Nephron (organoid): ENCODE results near the gene NPIPB2.
"Not testable (repeated sequence)": the region's sequence is repeated elsewhere in the genome, so short reads cannot be mapped to it uniquely, and the experiment has no call there.

ENCODE experiments used
- H3K27ac Mint-ChIP-seq, 3 experiments: 2 replicates each; pipeline ENCODE4 v1.8.0; 2020; ENCODE audit warnings: mixed read lengths in 3 of 3, mild to moderate bottlenecking in 2 of 3, moderate library complexity in 1 of 3
- H3K27me3 Mint-ChIP-seq: 2 replicates; pipeline ENCODE4 v1.8.0; 2021; ENCODE audit warnings: low read depth, mild to moderate bottlenecking, moderate library complexity, mixed read lengths
- H3K36me3 Mint-ChIP-seq: 2 replicates; pipeline ENCODE4 v1.8.0; 2020; ENCODE audit warnings: low read depth, mixed read lengths
- H3K4me1 Mint-ChIP-seq: 2 replicates; pipeline ENCODE4 v1.8.0; 2020; ENCODE audit warnings: mixed read lengths
- H3K4me3 Mint-ChIP-seq, 3 experiments: 2 replicates each; pipeline ENCODE4 v1.8.0; 2020; ENCODE audit warnings: mild to moderate bottlenecking in 3 of 3, mixed read lengths in 3 of 3, moderate library complexity in 2 of 3
- H3K9me3 Mint-ChIP-seq: 2 replicates; pipeline ENCODE4 v1.8.0; 2020; ENCODE audit warnings: mixed read lengths
- TF ChIP-seq, protein P1 (sequence below), 3 experiments: fragments of 200-600 bp; sonication (generic); IDR thresholded peaks; one replicate each; pipeline ENCODE4 v1.5.0; 2021; ENCODE audit warnings: antibody characterized with exemption in 3 of 3; ENCODE audit not compliant: unreplicated experiment in 3 of 3

Gene NPIPB2

DNA sequence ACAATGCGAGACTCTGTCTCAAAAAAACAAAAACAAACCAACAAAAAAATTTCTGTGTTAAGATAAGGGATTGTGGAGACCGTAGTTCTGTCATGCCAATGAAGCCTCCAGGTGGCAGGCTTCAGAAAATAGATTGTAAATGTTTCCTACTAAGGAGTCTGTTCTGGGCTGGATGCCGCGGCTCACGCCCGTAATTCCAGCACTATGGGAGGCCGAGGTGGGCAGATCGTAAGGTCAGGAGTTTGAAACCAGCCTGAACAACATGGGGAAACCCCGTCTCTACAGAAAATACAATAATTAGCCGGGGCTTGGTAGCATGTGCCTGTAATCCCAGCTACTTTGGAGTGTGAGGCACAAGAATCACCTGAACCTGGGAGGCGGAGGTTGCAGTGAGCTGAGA, 30.3 kb upstream of the NPIPB2 start:
- peaks cover 14% of the 10 kb centered on the region for H3K36me3 Mint-ChIP-seq
- H3K4me1 Mint-ChIP-seq, result peaks cover 10% of the 10 kb centered on the region
- peak overlapping the region in 1 of 3 experiments; percentile 63 for H3K27ac Mint-ChIP-seq
- H3K27me3 Mint-ChIP-seq, result no peaks in the 10 kb centered on the region
- H3K9me3 Mint-ChIP-seq, result no peaks in the 10 kb centered on the region
- TF ChIP-seq, protein P1, sequence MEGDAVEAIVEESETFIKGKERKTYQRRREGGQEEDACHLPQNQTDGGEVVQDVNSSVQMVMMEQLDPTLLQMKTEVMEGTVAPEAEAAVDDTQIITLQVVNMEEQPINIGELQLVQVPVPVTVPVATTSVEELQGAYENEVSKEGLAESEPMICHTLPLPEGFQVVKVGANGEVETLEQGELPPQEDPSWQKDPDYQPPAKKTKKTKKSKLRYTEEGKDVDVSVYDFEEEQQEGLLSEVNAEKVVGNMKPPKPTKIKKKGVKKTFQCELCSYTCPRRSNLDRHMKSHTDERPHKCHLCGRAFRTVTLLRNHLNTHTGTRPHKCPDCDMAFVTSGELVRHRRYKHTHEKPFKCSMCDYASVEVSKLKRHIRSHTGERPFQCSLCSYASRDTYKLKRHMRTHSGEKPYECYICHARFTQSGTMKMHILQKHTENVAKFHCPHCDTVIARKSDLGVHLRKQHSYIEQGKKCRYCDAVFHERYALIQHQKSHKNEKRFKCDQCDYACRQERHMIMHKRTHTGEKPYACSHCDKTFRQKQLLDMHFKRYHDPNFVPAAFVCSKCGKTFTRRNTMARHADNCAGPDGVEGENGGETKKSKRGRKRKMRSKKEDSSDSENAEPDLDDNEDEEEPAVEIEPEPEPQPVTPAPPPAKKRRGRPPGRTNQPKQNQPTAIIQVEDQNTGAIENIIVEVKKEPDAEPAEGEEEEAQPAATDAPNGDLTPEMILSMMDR (IDR thresholded peaks at IDR 0.05; ENCODE audit: unreplicated experiment in 3 of 3), result peak in 1 of 3 experiments; percentile 34
- H3K4me3 Mint-ChIP-seq, result peak overlapping the region; percentile 64 to 79 (median 72)

DNA sequence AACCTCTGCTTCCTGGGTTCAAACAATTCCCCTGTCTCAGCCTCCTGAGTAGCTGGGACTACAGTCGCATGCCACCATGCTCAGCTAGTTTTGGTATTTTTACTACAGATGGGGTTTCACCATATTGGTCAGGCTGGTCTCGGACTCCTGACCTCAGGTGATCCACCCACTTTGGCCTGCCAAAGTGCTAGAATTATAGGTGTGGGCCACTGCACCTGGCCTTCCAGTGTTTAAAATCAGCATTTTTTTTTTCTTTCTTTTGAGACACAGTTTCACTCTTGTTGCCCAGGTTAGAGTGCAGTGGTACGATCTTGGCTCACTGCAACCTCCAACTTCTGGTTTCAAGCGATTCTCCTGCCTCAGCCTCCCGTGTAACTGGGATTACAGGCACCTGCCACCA, 28.4 kb upstream of the NPIPB2 start:
- H3K27ac Mint-ChIP-seq, H3K36me3 Mint-ChIP-seq, H3K9me3 Mint-ChIP-seq, H3K4me3 Mint-ChIP-seq, H3K27me3 Mint-ChIP-seq, H3K4me1 Mint-ChIP-seq: not testable (repeated sequence)

DNA sequence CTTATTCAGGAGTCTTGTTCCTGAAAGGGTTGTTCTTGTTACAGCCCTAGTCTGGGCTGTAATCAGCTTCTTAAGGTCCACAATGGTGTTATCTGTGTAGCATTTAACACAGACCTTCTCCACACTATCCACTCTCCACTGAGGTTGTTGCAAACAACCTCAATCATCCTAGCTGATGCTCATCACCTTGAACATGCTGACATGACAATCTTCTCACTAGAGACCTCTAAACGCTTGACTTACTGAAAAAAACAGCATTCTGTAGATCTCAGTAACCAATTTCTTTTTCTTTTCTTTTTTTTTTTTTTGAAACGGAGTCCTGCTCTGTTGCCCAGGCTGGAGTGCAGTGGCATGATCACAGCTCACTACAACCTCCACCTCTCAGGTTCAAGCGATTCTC, 26.7 kb upstream of the NPIPB2 start:
- no peak overlapping the region for H3K4me3 Mint-ChIP-seq
- H3K27me3 Mint-ChIP-seq, result no peaks in the 10 kb centered on the region
- H3K9me3 Mint-ChIP-seq, result no peaks in the 10 kb centered on the region
- TF ChIP-seq, protein P1 (IDR thresholded peaks at IDR 0.05; ENCODE audit: unreplicated experiment in 3 of 3), result no peak
- no peaks in the 10 kb centered on the region for H3K4me1 Mint-ChIP-seq
- H3K27ac Mint-ChIP-seq, result no peak overlapping the region
- peaks cover 5% of the 10 kb centered on the region for H3K36me3 Mint-ChIP-seq

DNA sequence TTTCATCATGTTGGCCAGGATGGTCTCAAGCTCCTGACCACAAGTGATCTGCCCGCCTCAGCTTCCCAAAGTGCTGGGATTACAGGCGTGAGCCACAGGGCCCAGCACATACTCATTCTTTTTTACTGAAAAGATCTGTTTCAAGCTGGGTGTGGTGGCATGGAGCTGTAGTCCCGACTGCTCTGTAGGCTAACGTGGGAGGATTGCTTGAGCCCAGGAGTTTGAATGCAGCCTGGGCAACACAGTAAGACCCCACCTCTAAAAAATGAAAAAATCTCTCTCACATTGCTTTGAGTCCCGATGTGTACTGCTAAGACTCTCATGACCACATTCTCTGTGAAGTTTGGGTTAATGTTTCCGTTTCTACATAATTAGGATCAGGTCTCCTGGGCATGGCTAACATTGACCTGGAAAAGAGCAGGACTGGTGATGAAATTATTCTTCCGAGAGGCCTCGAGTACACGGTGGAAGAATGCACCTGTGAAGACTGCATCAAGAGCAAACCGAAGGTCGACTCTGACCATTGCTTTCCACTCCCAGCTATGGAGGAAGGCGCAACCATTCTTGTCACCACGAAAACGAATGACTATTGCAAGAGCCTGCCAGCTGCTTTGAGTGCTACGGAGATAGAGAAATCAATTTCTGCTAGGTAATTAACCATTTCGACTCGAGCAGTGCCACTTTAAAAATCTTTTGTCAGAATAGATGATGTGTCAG, 25.5 kb upstream of the NPIPB2 start:
- TF ChIP-seq, protein P1 (IDR thresholded peaks at IDR 0.05; ENCODE audit: unreplicated experiment in 3 of 3), result no peak
- H3K4me1 Mint-ChIP-seq, result no peaks in the 10 kb centered on the region
- no peak overlapping the region for H3K4me3 Mint-ChIP-seq
- no peaks in the 10 kb centered on the region for H3K27me3 Mint-ChIP-seq
- H3K9me3 Mint-ChIP-seq, result no peaks in the 10 kb centered on the region
- peak overlapping the region in 1 of 3 experiments; percentile 72 for H3K27ac Mint-ChIP-seq
- H3K36me3 Mint-ChIP-seq, result peaks cover 4% of the 10 kb centered on the region

DNA sequence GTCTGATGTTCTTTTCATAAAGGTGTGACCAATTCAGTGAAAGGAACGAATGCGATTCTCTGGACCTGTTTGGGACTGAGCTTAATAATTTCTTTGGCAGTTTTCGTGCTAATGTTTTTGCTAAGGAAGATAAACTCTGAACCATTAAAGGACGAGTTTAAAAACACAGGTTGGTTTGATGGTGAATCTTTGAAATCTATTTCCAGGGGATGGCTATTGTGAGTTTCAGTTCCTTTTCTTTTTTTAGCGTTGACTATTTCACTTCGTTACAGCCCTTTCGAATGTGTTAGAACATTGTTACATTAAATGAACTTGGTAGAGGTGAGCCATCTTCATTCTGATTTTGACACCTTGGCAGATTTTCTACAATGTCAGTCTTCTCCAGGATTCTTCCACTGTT, 24.3 kb upstream of the NPIPB2 start:
- TF ChIP-seq, protein P1 (IDR thresholded peaks at IDR 0.05; ENCODE audit: unreplicated experiment in 3 of 3), result no peak
- Mint-ChIP-seq H3K4me1 (no peaks in the 10 kb centered on the region), H3K9me3 (no peaks in the 10 kb centered on the region), H3K27me3 (no peaks in the 10 kb centered on the region), H3K36me3 (no peaks in the 10 kb centered on the region), H3K4me3 (no peak overlapping the region), H3K27ac (peak overlapping the region in 1 of 3 experiments; percentile 46)

DNA sequence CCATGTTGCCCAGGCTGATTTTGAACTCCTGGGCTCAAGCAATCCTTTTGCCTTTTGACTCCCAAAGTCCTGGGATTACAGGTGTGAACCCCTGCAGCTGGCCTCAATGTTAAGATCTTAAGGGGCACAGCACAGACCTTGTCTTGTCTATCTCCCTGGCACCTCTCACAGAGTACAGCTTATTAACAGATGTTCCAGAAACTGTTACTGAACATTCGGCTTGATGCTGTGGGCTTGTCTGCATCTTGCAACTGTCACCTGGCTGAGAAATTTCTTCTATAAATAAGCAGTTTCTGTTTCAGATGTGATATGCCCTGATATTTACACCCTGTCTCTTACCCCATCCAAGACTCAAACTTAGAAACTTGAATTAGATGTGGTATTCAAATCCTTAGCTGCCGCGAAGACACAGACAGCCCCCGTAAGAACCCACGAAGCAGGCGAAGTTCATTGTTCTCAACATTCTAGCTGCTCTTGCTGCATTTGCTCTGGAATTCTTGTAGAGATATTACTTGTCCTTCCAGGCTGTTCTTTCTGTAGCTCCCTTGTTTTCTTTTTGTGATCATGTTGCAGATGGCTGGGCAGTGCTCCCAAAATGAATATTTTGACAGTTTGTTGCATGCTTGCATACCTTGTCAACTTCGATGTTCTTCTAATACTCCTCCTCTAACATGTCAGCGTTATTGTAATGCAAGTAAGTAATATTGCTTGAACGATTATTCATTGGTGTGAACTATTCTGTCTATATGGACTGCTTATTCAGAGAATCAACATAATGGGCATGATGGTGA, 23.1 kb upstream of the NPIPB2 start, which contains the start of gene TNFRSF17:
TNFRSF17 (plus strand) TSS at position 450 of the 791 bp plus-strand sequence; CDS start at position 565, 115 bp downstream.
- no peak within 1 kb of the TSS for H3K4me3 Mint-ChIP-seq
- peak within 1 kb of the TSS in 1 of 3 experiments; percentile 3 for H3K27ac Mint-ChIP-seq
- no peaks in the 10 kb centered on the region for H3K9me3 Mint-ChIP-seq
- H3K36me3 Mint-ChIP-seq, result no peaks in the 10 kb centered on the region
- H3K4me1 Mint-ChIP-seq, result no peaks in the 10 kb centered on the region
- H3K27me3 Mint-ChIP-seq, result no peaks in the 10 kb centered on the region
- TF ChIP-seq, protein P1 (IDR thresholded peaks at IDR 0.05; ENCODE audit: unreplicated experiment in 3 of 3), result no peak
